CD4-positive, alpha-beta memory T cell (primary cell): Measurements from ENCODE around the gene CRACR2B. TPM values are rescaled to one million over a fixed set of nuclear protein-coding genes. Genes with fewer than 3 reads are reported as not detected.
A peak's percentile ranks its signal among the peaks of the same experiment; 100 is the strongest.

ENCODE experiments used
- CTCF ChIA-PET: fragments of 350-600 bp; sonication (Branson Sonifier 250); formaldehyde crosslinking; loops from one replicate; lab custom pipeline; 2021; ENCODE audit warnings: inconsistent platforms; ENCODE audit not compliant: partially characterized antibody; lab: Charles Lee
- POLR2A ChIA-PET: fragments of 350-600 bp; sonication (Branson Sonifier 250); formaldehyde crosslinking; loops from one replicate; lab custom pipeline; 2021; ENCODE audit not compliant: partially characterized antibody; lab: Charles Lee
- DNase-seq, 5 donors: peaks; one replicate each; pipeline versions ENCODE4 v3.0.0 to v3.0.0-alpha.2; 2020 to 2022; ENCODE audit warnings: mixed read lengths in 1 of 5
- H3K27ac ChIP-seq: one replicate; pipeline ENCODE4 v1.7.0; 2013; ENCODE audit warnings: low read depth, low read length
- H3K27me3 ChIP-seq: 2 replicates; pipeline ENCODE4 v1.7.0; 2013; ENCODE audit warnings: mild to moderate bottlenecking, low read length, moderate library complexity; ENCODE audit not compliant: insufficient read depth
- H3K36me3 ChIP-seq: 2 replicates; pipeline ENCODE4 v1.7.0; 2013; ENCODE audit warnings: mild to moderate bottlenecking, low read length, moderate library complexity; ENCODE audit not compliant: insufficient read depth
- H3K4me1 ChIP-seq: 2 replicates; pipeline ENCODE4 v1.7.0; 2013; ENCODE audit warnings: mild to moderate bottlenecking, low read length, moderate library complexity; ENCODE audit not compliant: insufficient read depth
- H3K4me3 ChIP-seq, 2 donors: one replicate each; pipeline ENCODE4 v1.7.0; 2013; ENCODE audit warnings: low read length in 2 of 2, mild to moderate bottlenecking in 1 of 2
- H3K9me3 ChIP-seq, 2 donors: one replicate each; pipeline ENCODE4 v1.7.0; 2013; ENCODE audit warnings: low read length in 2 of 2, control low read depth in 1 of 2; ENCODE audit not compliant: control insufficient read depth in 1 of 2
- H3K27ac Mint-ChIP-seq, 7 donors: one replicate each; pipeline ENCODE4 v1.8.0; 2020 to 2021; ENCODE audit warnings: mixed read lengths in 7 of 7, mild to moderate bottlenecking in 6 of 7, inconsistent platforms in 3 of 7, moderate library complexity in 3 of 7
- H3K27me3 Mint-ChIP-seq, 2 donors: one replicate each; pipeline ENCODE4 v1.8.0; 2020 to 2021; ENCODE audit warnings: mixed read lengths in 2 of 2
- H3K36me3 Mint-ChIP-seq, 2 donors: one replicate each; pipeline ENCODE4 v1.8.0; 2020 to 2021; ENCODE audit warnings: mixed read lengths in 2 of 2, inconsistent platforms in 1 of 2, mild to moderate bottlenecking in 1 of 2
- H3K4me1 Mint-ChIP-seq, 4 donors: one replicate each; pipeline ENCODE4 v1.8.0; 2020 to 2021; ENCODE audit warnings: mixed read lengths in 4 of 4, mild to moderate bottlenecking in 1 of 4
- H3K4me3 Mint-ChIP-seq, 8 donors: one replicate each; pipeline ENCODE4 v1.8.0; 2020 to 2021; ENCODE audit warnings: mixed read lengths in 8 of 8, mild to moderate bottlenecking in 7 of 8, moderate library complexity in 6 of 8, inconsistent platforms in 3 of 8
- H3K9me3 Mint-ChIP-seq, 8 donors: one replicate each; pipeline ENCODE4 v1.8.0; 2020 to 2021; ENCODE audit warnings: mixed read lengths in 8 of 8, mild to moderate bottlenecking in 5 of 8, inconsistent platforms in 3 of 8, moderate library complexity in 1 of 8
- intact Hi-C: fragments of 100-400 bp; cut with micrococcal nuclease; formaldehyde crosslinking; loops from one replicate; pipeline ENCODE4 v1.15.1; 2023
- polyA plus RNA-seq, 2 donors: library from polyadenylated mRNA; unstranded; fragments of 300-500 nt; fragmentation: Illumina TruSeq; gene quantifications; one replicate each; pipeline ENCODE4 v1.2.3, GENCODE V29; 2021
- total RNA-seq, 2 experiments: library from RNA; stranded (reverse); gene quantifications; one replicate each; pipeline ENCODE4 v1.2.3, GENCODE V29; 2021

The CRACR2B gene
- total and polyA plus RNA-seq, 4 experiments from 2014 or later, result 0.55 TPM; not detected in 3

DNA sequence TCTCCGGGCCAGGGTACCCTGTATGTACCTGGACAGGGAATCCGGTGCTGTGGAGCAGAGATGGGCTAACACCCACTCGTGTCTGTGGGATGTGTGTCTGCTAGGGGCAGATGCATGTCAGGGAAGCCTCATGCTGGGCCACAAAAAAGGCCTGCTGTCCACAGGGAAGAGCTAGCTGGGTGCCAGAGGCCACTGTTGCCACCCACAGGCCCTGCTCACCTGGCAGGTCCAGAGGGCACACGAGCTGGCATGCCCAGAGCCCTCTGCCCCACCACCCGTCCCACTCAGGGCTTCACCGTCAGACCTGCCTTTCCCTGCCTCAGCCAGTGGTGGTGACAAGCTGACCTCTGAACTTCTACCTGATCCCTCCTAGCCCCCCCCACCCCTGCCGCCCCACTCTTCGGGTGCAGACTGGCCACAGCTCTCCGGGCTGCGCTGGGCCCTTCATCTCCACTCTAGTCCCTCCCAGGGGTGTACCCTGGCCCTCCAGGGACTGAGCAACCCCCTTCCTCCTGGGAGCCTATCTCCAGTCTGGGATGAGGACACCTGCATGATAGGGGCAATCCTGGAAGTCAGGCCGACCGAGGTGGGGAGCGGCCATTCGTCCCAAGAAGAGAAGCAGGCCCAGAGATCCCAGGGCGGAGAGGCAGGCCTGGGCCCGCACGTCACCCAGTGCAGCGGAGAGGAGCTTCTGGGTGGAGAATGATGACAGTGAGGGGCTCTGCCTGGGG, 31.0 kb upstream of the CRACR2B start:
- H3K4me1 ChIP-seq, result peaks cover 32% of the 10 kb centered on the region
- H3K4me1 Mint-ChIP-seq, result peaks cover 5 to 19% (median 10%) of the 10 kb centered on the region in 4 donors
- H3K4me3 ChIP-seq, result peak overlapping the region; percentile 73 to 91
- DNase-seq, result no peak
- CTCF ChIA-PET, result interaction anchor here (1.7 to 2.7 kb wide), 2 partner anchors 14 to 22 kb away, joined by 4 to 9 read pairs; partner anchors contain the start of gene PNPLA2
- H3K27me3 Mint-ChIP-seq, result no peaks in the 10 kb centered on the region
- POLR2A ChIA-PET, result interaction anchor here (1.0 to 5.1 kb wide), 14 partner anchors 8 to 290 kb away, joined by 3 to 30 read pairs (median 6); partner anchors contain the start of genes DEAF1, GATD1, PHRF1 and PIDD1
- H3K9me3 Mint-ChIP-seq, result peaks cover 0 to 1% (median 0%) of the 10 kb centered on the region in 8 donors
- H3K9me3 ChIP-seq, result no peaks in the 10 kb centered on the region
- peak overlapping the region; percentile 86 to 97 (median 91) for H3K4me3 Mint-ChIP-seq
- peaks cover 12% of the 10 kb centered on the region for H3K36me3 ChIP-seq
- H3K27ac ChIP-seq, result peak overlapping the region; percentile 86
- peak overlapping the region; percentile 93 to 96 (median 94) for H3K27ac Mint-ChIP-seq
- intact Hi-C loops, result loop anchor here (1.0 to 5.0 kb wide), 7 partner anchors 9 to 262 kb away; partner anchors contain the start of genes AP2A2, HRAS and PIDD1
- H3K27me3 ChIP-seq, result no peaks in the 10 kb centered on the region
- H3K36me3 Mint-ChIP-seq, result peaks cover 0 to 10% of the 10 kb centered on the region in 2 donors

GRCh38 chr11:797296-798092, 30.2 kb upstream of the CRACR2B start:
- Mint-ChIP-seq H3K27ac (peak overlapping the region; percentile 93 to 96 (median 94)), H3K36me3 (peaks cover 0 to 10% of the 10 kb centered on the region in 2 donors), H3K4me3 (peak overlapping the region; percentile 86 to 97 (median 91)), H3K4me1 (peaks cover 5 to 19% (median 10%) of the 10 kb centered on the region in 4 donors), H3K27me3 (no peaks in the 10 kb centered on the region), H3K9me3 (peaks cover 0 to 1% (median 0%) of the 10 kb centered on the region in 8 donors)
- H3K36me3 ChIP-seq, result peaks cover 12% of the 10 kb centered on the region
- H3K27ac ChIP-seq, result peak overlapping the region; percentile 86
- H3K27me3 ChIP-seq, result no peaks in the 10 kb centered on the region
- ChIA-PET CTCF (interaction anchor here (1.0 to 2.7 kb wide), 3 partner anchors 13 to 21 kb away, joined by 3 to 9 read pairs (median 4); partner anchors contain the start of gene PNPLA2), POLR2A (interaction anchor here (1.0 to 5.1 kb wide), 13 partner anchors 8 to 291 kb away, joined by 3 to 30 read pairs (median 5); partner anchors contain the start of genes DEAF1, GATD1, PHRF1 and PIDD1)
- DNase-seq, result peak; percentile 71 to 93 (median 75)
- H3K4me3 ChIP-seq, result peak overlapping the region; percentile 73 to 91
- peaks cover 32% of the 10 kb centered on the region for H3K4me1 ChIP-seq
- no peaks in the 10 kb centered on the region for H3K9me3 ChIP-seq
- intact Hi-C loops, result loop anchor here (1.0 to 5.0 kb wide), 8 partner anchors 8 to 263 kb away; partner anchors contain the start of genes AP2A2, GATD1, HRAS and PIDD1

- peak within 1 kb of the TSS; percentile 93 to 96 (median 94) for H3K27ac Mint-ChIP-seq
- Histone ChIP-seq H3K4me1 (peaks cover 32% of the 10 kb centered on the region), H3K36me3 (peaks cover 12% of the 10 kb centered on the region), H3K4me3 (peak within 1 kb of the TSS; percentile 73 to 91), H3K27me3 (no peaks in the 10 kb centered on the region), H3K27ac (peak within 1 kb of the TSS; percentile 86), H3K9me3 (no peaks in the 10 kb centered on the region)
- ChIA-PET CTCF (interaction anchor here (0.7 to 1.1 kb wide), 4 partner anchors 9 to 34 kb away, joined by 3 to 4 read pairs (median 3); partner anchors contain the start of gene PNPLA2), POLR2A (interaction anchor here (1.3 to 5.1 kb wide), 8 partner anchors 7 to 232 kb away, joined by 3 to 30 read pairs (median 10); partner anchors contain the start of genes GATD1, PIDD1, PNPLA2 and RPLP2)
- intact Hi-C loops, result loop anchor here (1.0 to 5.0 kb wide), 5 partner anchors 11 to 241 kb away; partner anchors contain the start of genes AP2A2, GATD1 and RPLP2
- H3K9me3 Mint-ChIP-seq, result peaks cover 0 to 1% (median 0%) of the 10 kb centered on the region in 8 donors
- DNase-seq, result peak; percentile 80 to 90 (median 85)
- H3K36me3 Mint-ChIP-seq, result peaks cover 0 to 10% of the 10 kb centered on the region in 2 donors
- peak within 1 kb of the TSS; percentile 86 to 97 (median 91) for H3K4me3 Mint-ChIP-seq
- H3K4me1 Mint-ChIP-seq, result peaks cover 5 to 19% (median 10%) of the 10 kb centered on the region in 4 donors
- H3K27me3 Mint-ChIP-seq, result no peaks in the 10 kb centered on the region
Measured at GRCh38 chr11:798093-798713, 29.5 kb upstream of the CRACR2B start, which contains the start of gene SLC25A22. TSS of gene SLC25A22 (minus strand) at chr11:798281. CDS start at chr11:795006, 3,275 bp downstream.

GRCh38 chr11:799641-800316, 27.9 kb upstream of the CRACR2B start:
- Histone ChIP-seq H3K4me1 (peaks cover 40% of the 10 kb centered on the region), H3K4me3 (no peak overlapping the region), H3K9me3 (no peaks in the 10 kb centered on the region), H3K27ac (no peak overlapping the region), H3K27me3 (no peaks in the 10 kb centered on the region), H3K36me3 (peaks cover under 1% of the 10 kb centered on the region)
- no peaks in the 10 kb centered on the region for H3K9me3 Mint-ChIP-seq
- POLR2A ChIA-PET, result interaction anchor here (1.3 to 5.1 kb wide), 3 partner anchors 9 to 74 kb away, joined by 5 to 30 read pairs (median 7); partner anchors contain the start of genes PNPLA2 and RPLP2
- peaks cover 5 to 24% (median 12%) of the 10 kb centered on the region in 4 donors for H3K4me1 Mint-ChIP-seq
- peak overlapping the region in 1 of 8 donors; percentile 44 for H3K4me3 Mint-ChIP-seq
- H3K36me3 Mint-ChIP-seq, result peaks cover 0 to 8% of the 10 kb centered on the region in 2 donors
- H3K27me3 Mint-ChIP-seq, result no peaks in the 10 kb centered on the region
- no peak overlapping the region for H3K27ac Mint-ChIP-seq
- CTCF ChIA-PET, result interaction anchor here (1.1 kb wide), 1 partner anchor 7 kb away, joined by 4 read pairs; no protein-coding TSS in a partner anchor
- no peak for DNase-seq
- intact Hi-C loops, result loop anchor here (5.0 kb wide), 3 partner anchors 37 to 242 kb away; partner anchors contain the start of gene AP2A2

DNA sequence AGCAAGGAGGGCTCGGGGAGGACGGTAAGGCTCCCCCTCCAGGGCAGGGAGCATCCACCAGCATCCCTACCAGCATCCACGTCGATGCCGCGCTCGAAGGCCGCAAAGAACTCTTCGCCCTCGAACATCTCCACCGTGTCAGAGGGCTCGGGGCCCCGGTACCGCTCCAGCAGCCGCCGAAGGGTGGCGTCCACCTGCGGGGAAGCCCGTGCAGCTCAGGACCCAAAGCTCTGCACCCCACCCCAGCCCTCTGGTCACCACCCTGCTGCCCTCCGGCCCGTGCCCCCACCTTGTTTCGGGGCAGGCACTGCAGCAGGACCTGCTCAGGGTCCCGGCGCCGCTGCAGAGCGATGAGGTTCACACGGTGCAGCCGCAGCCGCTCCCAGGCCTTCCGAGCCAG, 27.2 kb upstream of the CRACR2B start:
- POLR2A ChIA-PET, result interaction anchor here (1.3 kb wide), 1 partner anchor 15 kb away, joined by 3 read pairs; no protein-coding TSS in a partner anchor
- Mint-ChIP-seq H3K9me3 (no peaks in the 10 kb centered on the region), H3K4me3 (no peak overlapping the region)

More for the DNA sequence above, 27.2 kb upstream of the CRACR2B start:
- CTCF ChIA-PET, result no interaction called here
- DNase-seq, result no peak
- Histone ChIP-seq H3K4me3 (no peak overlapping the region), H3K9me3 (no peaks in the 10 kb centered on the region), H3K4me1 (peaks cover 36% of the 10 kb centered on the region), H3K27me3 (no peaks in the 10 kb centered on the region), H3K27ac (no peak overlapping the region), H3K36me3 (no peaks in the 10 kb centered on the region)
- intact Hi-C loops, result no loop called here
- Mint-ChIP-seq H3K27ac (no peak overlapping the region), H3K36me3 (peaks cover 0 to 8% of the 10 kb centered on the region in 2 donors), H3K4me1 (peaks cover 5 to 21% (median 12%) of the 10 kb centered on the region in 4 donors), H3K27me3 (no peaks in the 10 kb centered on the region)
